Bronchial epithelial cell (primary cell): ENCODE measurements around the gene NID2. TPM values are rescaled to one million over a fixed set of nuclear protein-coding genes. Genes with fewer than 3 reads are reported as not detected.

Experiments
- DNase-seq: peaks from one replicate; pipeline ENCODE4 v3.0.0-alpha.2; 2010; ENCODE audit warnings: low read depth
- FAIRE-seq: peaks from 2 replicates; lab custom pipeline; 2011; peaks lifted over from hg19 to GRCh38; lab: Jason Lieb, UNC
- H3K27me3 ChIP-seq: 2 replicates; pipeline ENCODE4 v1.5.1; 2011; ENCODE audit warnings: low read length; ENCODE audit not compliant: control insufficient read depth, insufficient read depth
- H3K36me3 ChIP-seq: 2 replicates; pipeline ENCODE4 v1.5.1; 2011; ENCODE audit warnings: low read length; ENCODE audit not compliant: control insufficient read depth, insufficient read depth
- H3K4me3 ChIP-seq: 2 replicates; pipeline ENCODE4 v1.5.1; 2011; ENCODE audit warnings: mild to moderate bottlenecking, low read depth, low read length, control low read depth
- total RNA-seq: library from RNA; depleted of rRNA; stranded (reverse); fragments of >200 nt; gene quantifications from 2 replicates; pipeline ENCODE4 v1.2.1, GENCODE V29; 2014
- TF ChIP-seq, protein P1 (sequence below): IDR thresholded peaks from 2 replicates; pipeline ENCODE4 v1.5.1; 2011; ENCODE audit warnings: mild to moderate bottlenecking, moderate library complexity, low read length, control low read depth, inconsistent platforms; ENCODE audit not compliant: insufficient read depth, severe bottlenecking

The NID2 gene
- total RNA-seq, 1 donor from 2014 or later = 3.9 TPM

DNA sequence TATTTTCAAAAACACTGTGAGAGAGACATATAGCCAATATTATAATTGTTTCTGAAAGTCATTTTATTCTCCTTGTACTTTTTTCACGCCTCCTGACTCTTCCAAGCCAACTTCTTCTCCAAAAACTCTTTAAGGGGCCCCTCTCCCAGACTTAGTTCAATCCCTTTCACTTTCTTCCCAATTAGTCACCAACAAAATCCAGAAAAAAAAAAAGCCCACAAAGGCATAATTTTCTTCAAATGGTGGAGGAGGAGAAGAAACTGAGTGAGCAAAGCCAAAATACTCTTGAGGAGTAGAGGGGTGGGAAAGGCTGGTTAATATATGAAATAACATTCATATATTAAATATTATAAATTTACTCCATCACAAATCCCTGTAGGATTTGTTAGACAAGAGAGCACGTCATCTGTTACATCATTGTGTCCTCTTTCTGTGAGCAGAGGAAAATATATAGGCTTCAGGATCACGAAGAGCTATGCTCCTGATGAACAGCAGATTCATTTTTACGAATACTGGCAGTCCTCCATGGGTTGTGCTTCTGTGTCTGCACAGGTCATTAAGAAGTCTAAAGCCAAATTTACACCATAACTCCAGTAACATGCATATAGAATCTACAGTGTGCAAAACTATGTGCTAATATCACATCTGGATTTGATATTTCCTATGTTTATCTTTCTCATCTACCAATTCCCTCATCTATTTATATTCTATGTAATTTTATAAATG is 25.9 kb upstream of the NID2 start:
- no peak for DNase-seq
- Histone ChIP-seq H3K4me3 (no peak overlapping the region), H3K27me3 (no peaks in the 10 kb centered on the region), H3K36me3 (no peaks in the 10 kb centered on the region)
- TF ChIP-seq, protein P1, sequence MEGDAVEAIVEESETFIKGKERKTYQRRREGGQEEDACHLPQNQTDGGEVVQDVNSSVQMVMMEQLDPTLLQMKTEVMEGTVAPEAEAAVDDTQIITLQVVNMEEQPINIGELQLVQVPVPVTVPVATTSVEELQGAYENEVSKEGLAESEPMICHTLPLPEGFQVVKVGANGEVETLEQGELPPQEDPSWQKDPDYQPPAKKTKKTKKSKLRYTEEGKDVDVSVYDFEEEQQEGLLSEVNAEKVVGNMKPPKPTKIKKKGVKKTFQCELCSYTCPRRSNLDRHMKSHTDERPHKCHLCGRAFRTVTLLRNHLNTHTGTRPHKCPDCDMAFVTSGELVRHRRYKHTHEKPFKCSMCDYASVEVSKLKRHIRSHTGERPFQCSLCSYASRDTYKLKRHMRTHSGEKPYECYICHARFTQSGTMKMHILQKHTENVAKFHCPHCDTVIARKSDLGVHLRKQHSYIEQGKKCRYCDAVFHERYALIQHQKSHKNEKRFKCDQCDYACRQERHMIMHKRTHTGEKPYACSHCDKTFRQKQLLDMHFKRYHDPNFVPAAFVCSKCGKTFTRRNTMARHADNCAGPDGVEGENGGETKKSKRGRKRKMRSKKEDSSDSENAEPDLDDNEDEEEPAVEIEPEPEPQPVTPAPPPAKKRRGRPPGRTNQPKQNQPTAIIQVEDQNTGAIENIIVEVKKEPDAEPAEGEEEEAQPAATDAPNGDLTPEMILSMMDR = no peak
- no peak for FAIRE-seq

DNA sequence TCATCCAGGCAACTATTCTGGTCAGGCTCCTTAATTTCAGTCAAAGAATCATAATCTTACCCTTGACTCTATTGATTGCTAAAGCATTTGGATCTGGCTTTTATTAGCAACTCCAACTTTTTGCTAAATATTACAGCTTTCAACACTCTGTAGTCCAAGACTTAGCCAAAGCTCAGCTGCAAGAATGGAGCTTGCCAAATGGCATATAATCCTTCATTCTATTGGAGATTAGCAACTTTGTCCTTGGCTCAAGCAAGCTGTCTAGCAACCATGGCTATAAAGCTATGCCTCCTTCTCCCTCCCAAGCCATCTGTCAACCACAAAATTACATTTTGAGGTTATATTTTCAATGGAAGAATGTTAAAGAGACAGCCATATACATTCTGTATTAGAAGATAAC is 23.1 kb upstream of the NID2 start:
- no peak for DNase-seq
- Histone ChIP-seq H3K36me3 (no peaks in the 10 kb centered on the region), H3K27me3 (no peaks in the 10 kb centered on the region), H3K4me3 (no peak overlapping the region)
- TF ChIP-seq, protein P1 = no peak
- FAIRE-seq = no peak

- DNase-seq (no peak), FAIRE-seq (no peak)
- no peak overlapping the region for H3K4me3 ChIP-seq
- H3K27me3 ChIP-seq = no peaks in the 10 kb centered on the region
- TF ChIP-seq, protein P1 = no peak
- no peaks in the 10 kb centered on the region for H3K36me3 ChIP-seq
Observed at GRCh38 chr14:52090936-52091335, 22.1 kb upstream of the NID2 start.

DNA sequence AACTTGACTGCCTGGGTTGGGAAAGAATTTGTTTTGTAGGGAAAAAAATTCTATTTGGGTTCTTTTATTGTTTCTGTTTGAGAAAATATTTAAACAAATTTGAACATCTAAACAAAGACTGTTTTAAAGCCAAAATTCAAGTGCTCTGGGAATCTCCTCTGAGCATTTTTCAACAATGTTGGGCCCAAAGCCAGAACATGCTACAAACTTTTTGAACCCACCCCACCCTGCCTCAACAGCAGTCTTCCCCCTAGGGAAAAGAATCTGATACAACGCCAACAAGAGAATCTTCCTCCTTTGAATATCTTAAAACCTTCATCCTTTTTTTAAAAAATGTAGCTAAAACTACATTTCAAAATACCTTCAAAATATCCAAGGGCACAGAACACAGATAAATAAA is 20.4 kb upstream of the NID2 start:
- Histone ChIP-seq H3K36me3 (no peaks in the 10 kb centered on the region), H3K27me3 (no peaks in the 10 kb centered on the region), H3K4me3 (no peak overlapping the region)
- TF ChIP-seq, protein P1 = no peak
- DNase-seq (no peak), FAIRE-seq (no peak)

GRCh38 chr14:52086711-52087110 is 17.9 kb upstream of the NID2 start:
- TF ChIP-seq, protein P1 = no peak
- FAIRE-seq = no peak
- DNase-seq = no peak
- Histone ChIP-seq H3K36me3 (no peaks in the 10 kb centered on the region), H3K27me3 (no peaks in the 10 kb centered on the region), H3K4me3 (no peak overlapping the region)

DNA sequence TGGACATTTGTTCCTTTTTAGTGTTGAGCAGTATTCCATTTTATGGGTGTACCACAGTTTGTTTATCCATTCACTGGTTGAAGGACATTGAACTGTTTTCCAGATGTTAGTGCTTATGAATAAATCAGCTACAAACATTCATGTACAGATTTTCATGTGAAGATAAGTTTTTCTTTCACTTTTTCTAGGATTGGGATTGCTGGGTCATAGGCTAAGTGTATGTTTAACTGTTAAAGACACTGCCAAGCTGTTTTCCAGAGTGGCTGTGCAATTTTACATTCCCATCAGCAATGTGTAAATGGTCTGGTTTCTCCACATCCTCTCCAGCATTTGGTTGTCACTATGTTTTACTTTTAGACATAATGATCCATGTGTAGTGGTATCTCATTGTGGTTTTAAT is 14.0 kb upstream of the NID2 start:
- Histone ChIP-seq H3K4me3 (no peak overlapping the region), H3K27me3 (no peaks in the 10 kb centered on the region), H3K36me3 (no peaks in the 10 kb centered on the region)
- DNase-seq = no peak
- TF ChIP-seq, protein P1 = no peak
- FAIRE-seq = no peak
